Heart left ventricle (tissue), 16 donors: ENCODE measurements around the gene DAGLA. TPM values are rescaled to one million over a fixed set of nuclear protein-coding genes. Genes with fewer than 3 reads are reported as not detected.

Source experiments
- ATAC-seq, 4 donors: fragments of 200-7000 bp; cut with Tn5 transposase; one replicate each; pipeline ENCODE4 v1.9.1; 2020 to 2022; ENCODE audit warnings: moderate library complexity in 4 of 4, mild to moderate bottlenecking in 3 of 4, moderate number of reproducible peaks in 1 of 4
- DNase-seq, 5 donors: peaks; one replicate each; pipeline ENCODE4 v3.0.0-alpha.2; 2020
- H3K27ac ChIP-seq, 12 donors: fragments of 200-600 bp; sonication (generic) in 4 of 12; one replicate each; pipeline versions ENCODE4 v1.5.0 to v1.8.0; 2016 to 2022; ENCODE audit warnings: mild to moderate bottlenecking in 2 of 12
- H3K27me3 ChIP-seq, 9 donors: fragments of 200-600 bp; sonication (generic) in 2 of 9; one replicate each; pipeline versions ENCODE4 v1.5.1 to v1.8.0; 2016 to 2022; ENCODE audit warnings: mild to moderate bottlenecking in 3 of 9
- H3K36me3 ChIP-seq, 9 donors: fragments of 200-600 bp; sonication (generic) in 2 of 9; one replicate each; pipeline versions ENCODE4 v1.5.0 to v1.8.0; 2018 to 2022; ENCODE audit warnings: mild to moderate bottlenecking in 2 of 9
- H3K4me1 ChIP-seq, 12 donors: fragments of 200-600 bp; sonication (generic) in 4 of 12; one replicate each; pipeline versions ENCODE4 v1.5.0 to v1.8.0; 2016 to 2022; ENCODE audit warnings: mild to moderate bottlenecking in 3 of 12
- H3K4me3 ChIP-seq, 12 donors: fragments of 200-600 bp; sonication (generic) in 4 of 12; one replicate each; pipeline versions ENCODE4 v1.5.0 to v1.8.0; 2017 to 2022; ENCODE audit warnings: mild to moderate bottlenecking in 9 of 12, moderate library complexity in 4 of 12
- H3K9me3 ChIP-seq, 12 donors: fragments of 200-600 bp; sonication (generic) in 4 of 12; one replicate each; pipeline versions ENCODE4 v1.5.0 to v1.8.0; 2016 to 2022; ENCODE audit warnings: mild to moderate bottlenecking in 1 of 12
- CTCF ChIP-seq, 12 donors: fragments of 200-600 bp; sonication (generic) in 4 of 12; IDR thresholded peaks; one replicate each; pipeline versions ENCODE4 v1.5.0 to v1.8.0; 2018 to 2022; ENCODE audit warnings: antibody characterized with exemption in 12 of 12, mild to moderate bottlenecking in 5 of 12
- POLR2A ChIP-seq, 2 donors: fragments of 450-650 bp; IDR thresholded peaks; one replicate each; pipeline ENCODE4 v1.6.1; 2017; ENCODE audit warnings: antibody characterized with exemption in 2 of 2, mild to moderate bottlenecking in 2 of 2, moderate library complexity in 2 of 2
- WGBS, 4 donors: extraction: QIAGEN DNeasy Blood & Tissue Kit in 2 of 4; methylation state at CpG; one replicate each; pipeline versions ENCODE4 v1.1.5 to v1.1.7; 2013 to 2018; 5-methylcytosine and 5-hydroxymethylcytosine counted together
- intact Hi-C, 10 donors: fragments of 100-400 bp; cut with DNase I; formaldehyde crosslinking; loops; one replicate each; pipeline versions ENCODE4 v1.11.1 to v1.14.2; 2022
- polyA plus RNA-seq, 2 donors: library from polyadenylated mRNA; stranded (reverse); fragments of 200-250 nt; gene quantifications; one replicate each; pipeline ENCODE4 v1.2.3, GENCODE V29; 2013
- total RNA-seq, 9 donors: library from RNA; depleted of rRNA in 2 of 9; stranded (reverse); fragments of >200 nt in 2 of 9; fragmentation: NEBNext Ultra II Directional in 3 of 9; extraction: Animal tissue kit (Norgen Biotek cat#: 25700) in 3 of 9; gene quantifications; one replicate each; pipeline versions ENCODE4 v1.1.0 to v1.2.4, GENCODE V29; 2016 to 2023
- donor health status: ischemic (EF 13 %, LVEDD 7.1; RV severe dilation, severe dysfunction).
- donor health status: healthy with polysubstance abuse.
- donor health status: DM: no; HTN: yes; CAD: no.
- donor health status: DM: no; HTN: no; CAD: no.
- donor health status: ischemic (EF 25% LVEDD 6.9; RV normal size, moderate dysfunction).
- donor health status: ischemic (EF 25% LVEDD 5.7; RV mildly dilated, moderate dysfunction).
- donor health status: healthy.
- donor health status: DM: yes; HTN: yes; CAD: no.
- donor health status: ischemic (EF 35%, LVEDD 5.7; RV mildly dilated, moderate dysfunction).
- donor health status: nonischemic (EF 11% LVEDD 7.7; RV severe dilation, severe dysfunction).
- donor health status: DM: yes; HTN: yes; CAD: no.
- donor health status: PGD.
- donor health status: ischemic (EF 29% LVEDD 5.4; RV normal size, mild dysfunction).
- donor health status: nonischemic (EF 23%, LVEDD 6.1; RV moderate dilation, normal function).

The DAGLA gene
- total and polyA plus RNA-seq, 11 donors, result 2.2 to 5.6 (median 3.3) TPM

GRCh38 chr11:61682906-61683675 lies 2.9 kb downstream of the DAGLA start:
- Histone ChIP-seq H3K27ac (no peak overlapping the region), H3K4me1 (peaks cover 0 to 68% (median 27%) of the 10 kb centered on the region in 12 donors), H3K36me3 (no peaks in the 10 kb centered on the region), H3K27me3 (no peaks in the 10 kb centered on the region), H3K4me3 (no peak overlapping the region), H3K9me3 (no peaks in the 10 kb centered on the region)
- WGBS, 4 donors, result 90 to 92% (median 91%) methylated on average over 11 of the region's 11 CpGs
- DNase-seq (no peak), ATAC-seq (no peak)
- TF ChIP-seq CTCF (IDR thresholded peaks at IDR 0.05) (no peak), POLR2A (IDR thresholded peaks at IDR 0.05) (no peak)
- intact Hi-C loops, result no loop called here

- Histone ChIP-seq H3K9me3 (no peaks in the 10 kb centered on the region), H3K36me3 (no peaks in the 10 kb centered on the region), H3K27ac (no peak overlapping the region), H3K27me3 (no peaks in the 10 kb centered on the region), H3K4me1 (peaks cover 0 to 75% (median 34%) of the 10 kb centered on the region in 12 donors), H3K4me3 (no peak overlapping the region)
- 48 to 62% (median 56%) methylated on average over 27 of the region's 27 CpGs for WGBS, 4 donors
- intact Hi-C loops, result loop anchor here in 1 of 10 donors (2.0 kb wide), 1 partner anchor 43 kb away; no protein-coding TSS in a partner anchor
- TF ChIP-seq CTCF (IDR thresholded peaks at IDR 0.05) (no peak), POLR2A (IDR thresholded peaks at IDR 0.05) (no peak)
- no peak for DNase-seq
- no peak for ATAC-seq
These were observed 4.0 kb downstream of the DAGLA start for GRCh38 chr11:61683961-61684869.

GRCh38 chr11:61684870-61685616 lies 4.9 kb downstream of the DAGLA start:
- TF ChIP-seq POLR2A (IDR thresholded peaks at IDR 0.05) (no peak), CTCF (IDR thresholded peaks at IDR 0.05) (no peak)
- no peaks in the 10 kb centered on the region for H3K36me3 ChIP-seq
- H3K9me3 ChIP-seq, result no peaks in the 10 kb centered on the region
- H3K27me3 ChIP-seq, result no peaks in the 10 kb centered on the region
- H3K27ac ChIP-seq, result no peak overlapping the region
- DNase-seq (no peak), ATAC-seq (no peak)
- intact Hi-C loops, result loop anchor here in 1 of 10 donors (2.0 kb wide), 1 partner anchor 42 kb away; no protein-coding TSS in a partner anchor
- H3K4me1 ChIP-seq, result peaks cover 0 to 80% (median 32%) of the 10 kb centered on the region in 12 donors
- no peak overlapping the region for H3K4me3 ChIP-seq
- 89 to 96% (median 91%) methylated on average over 13 to 14 of the region's 14 CpGs for WGBS, 4 donors
